Lung microvascular endothelial cell (primary cell): Measurements from ENCODE around the gene BACH1. TPM values are rescaled to one million over a fixed set of nuclear protein-coding genes. Genes with fewer than 3 reads are reported as not detected.

Source experiments
- DNase-seq, 2 donors: peaks; one replicate each; pipeline versions ENCODE4 v3.0.0 to v3.0.0-alpha.2; 2010; ENCODE audit warnings: low read depth in 2 of 2
- total RNA-seq: library from RNA; depleted of rRNA; stranded (reverse); fragments of >200 nt; gene quantifications from 2 replicates; pipeline ENCODE4 v1.2.1, GENCODE V29; 2014

The BACH1 gene
- total RNA-seq, 1 donor from 2014 or later: 76.2 TPM

- DNase-seq: no peak
These were observed 8.5 kb upstream of the BACH1 start for GRCh38 chr21:29290240-29290639.

DNA sequence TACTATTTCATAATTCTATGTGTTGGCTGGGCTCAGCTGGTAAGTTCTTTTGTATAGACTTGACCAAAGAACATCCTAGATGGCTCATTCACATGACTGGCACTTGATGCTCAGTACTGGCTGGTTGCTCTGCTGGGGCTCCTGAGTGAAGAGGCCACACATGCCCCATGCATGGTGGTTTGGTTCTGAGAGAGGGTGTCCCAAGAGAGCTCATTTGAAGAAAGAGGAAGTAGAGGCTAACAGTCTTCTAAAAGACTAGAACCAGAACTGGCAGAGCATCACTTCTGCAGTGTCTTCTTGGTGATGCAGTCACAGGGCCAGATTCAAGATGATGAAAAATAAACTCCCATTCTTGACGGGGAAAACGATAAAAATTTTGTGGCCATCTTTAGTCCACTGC lies 5.2 kb upstream of the BACH1 start:
- DNase-seq: no peak

DNA sequence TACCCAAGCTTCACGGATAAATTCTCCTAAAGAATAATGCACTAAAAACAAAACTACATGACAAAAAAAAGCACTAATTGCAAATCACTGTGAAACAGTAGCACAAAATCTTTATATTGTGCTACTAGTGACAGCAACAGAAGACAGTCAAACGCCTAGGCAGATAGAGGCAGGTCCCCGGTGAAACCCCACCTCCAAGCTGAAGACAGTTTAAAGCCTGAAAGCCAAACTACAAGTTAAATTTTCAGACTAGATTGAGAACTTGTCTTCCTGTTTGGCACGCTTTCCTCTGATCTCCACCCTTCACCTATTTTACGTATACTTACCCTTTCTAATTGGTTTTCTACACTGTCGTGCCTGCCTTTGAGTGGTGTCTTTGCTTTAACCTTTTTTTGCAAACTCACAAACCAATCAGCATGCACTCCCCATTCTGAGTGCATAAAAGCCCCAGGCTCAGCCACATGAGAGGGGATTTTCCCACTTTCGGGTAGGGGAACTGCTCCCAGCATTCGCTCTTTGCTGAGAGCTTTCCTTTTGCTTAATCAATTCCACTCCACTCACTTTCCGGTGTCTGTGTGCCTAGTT lies 3.6 kb upstream of the BACH1 start:
- no peak for DNase-seq

DNA sequence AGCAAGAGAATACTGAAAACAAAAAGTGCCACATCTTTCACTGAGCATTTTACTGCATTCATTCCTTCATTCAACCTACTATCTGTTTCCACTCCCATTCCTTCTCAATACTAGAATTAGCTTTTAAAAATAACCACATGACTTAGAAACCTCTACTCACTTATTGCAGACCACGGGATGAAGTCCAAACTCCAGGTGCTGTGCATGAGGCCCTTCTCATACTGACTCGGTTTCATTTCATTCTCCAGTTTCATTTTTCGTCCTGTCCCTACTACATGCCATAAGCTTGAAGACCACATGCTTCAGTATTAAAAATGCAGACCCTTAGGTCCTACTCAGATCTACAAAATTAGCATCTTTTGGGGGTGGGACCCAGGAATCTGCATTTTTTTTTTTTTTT lies 2.3 kb upstream of the BACH1 start:
- DNase-seq: no peak

GRCh38 chr21:29297483-29298347 lies 1.0 kb upstream of the BACH1 start:
- DNase-seq: no peak

DNA sequence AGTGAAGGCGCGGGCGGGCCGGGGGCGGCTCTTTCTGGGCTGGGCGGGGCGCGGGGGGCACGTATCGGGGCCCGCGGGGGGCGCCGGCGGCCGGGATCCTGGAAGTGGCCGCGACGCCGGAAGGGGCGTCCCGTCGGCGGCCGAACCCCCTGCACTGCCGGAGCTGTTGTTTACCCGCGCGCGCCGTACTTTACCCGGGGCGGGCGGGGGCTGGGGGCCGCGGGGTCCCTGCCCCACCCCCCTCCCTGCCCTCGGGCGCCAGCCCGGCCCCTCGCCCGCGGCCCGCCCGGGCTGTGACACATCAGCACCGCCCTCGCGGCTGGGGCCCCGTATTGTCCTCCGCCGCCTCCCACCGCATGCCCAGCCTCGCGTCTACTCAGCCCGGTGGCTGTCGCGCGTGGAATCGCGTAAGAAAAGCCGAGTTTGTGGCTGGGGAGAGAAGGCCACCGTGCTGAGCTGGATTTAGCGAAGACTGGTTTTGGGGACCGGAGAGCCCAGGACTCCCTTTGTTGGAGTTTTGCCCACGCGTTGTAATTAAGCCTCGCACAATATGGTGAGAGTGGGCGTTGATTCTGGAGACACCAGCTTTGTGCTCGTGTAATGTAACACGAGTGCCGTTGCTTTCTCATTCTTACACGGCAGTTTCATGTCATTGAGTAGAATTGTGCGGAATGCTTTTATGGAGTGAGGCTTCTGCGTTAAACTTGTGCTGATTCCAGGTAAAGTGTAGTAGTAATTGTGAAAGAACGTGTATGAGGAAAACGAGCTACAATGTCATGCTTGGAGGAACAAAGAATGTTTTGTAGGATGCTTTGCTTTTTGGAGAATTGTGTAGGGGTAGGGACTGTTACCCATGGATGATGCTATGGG lies 559 bp downstream of the BACH1 start:
- DNase-seq: peak; percentile 68 to 76

DNA sequence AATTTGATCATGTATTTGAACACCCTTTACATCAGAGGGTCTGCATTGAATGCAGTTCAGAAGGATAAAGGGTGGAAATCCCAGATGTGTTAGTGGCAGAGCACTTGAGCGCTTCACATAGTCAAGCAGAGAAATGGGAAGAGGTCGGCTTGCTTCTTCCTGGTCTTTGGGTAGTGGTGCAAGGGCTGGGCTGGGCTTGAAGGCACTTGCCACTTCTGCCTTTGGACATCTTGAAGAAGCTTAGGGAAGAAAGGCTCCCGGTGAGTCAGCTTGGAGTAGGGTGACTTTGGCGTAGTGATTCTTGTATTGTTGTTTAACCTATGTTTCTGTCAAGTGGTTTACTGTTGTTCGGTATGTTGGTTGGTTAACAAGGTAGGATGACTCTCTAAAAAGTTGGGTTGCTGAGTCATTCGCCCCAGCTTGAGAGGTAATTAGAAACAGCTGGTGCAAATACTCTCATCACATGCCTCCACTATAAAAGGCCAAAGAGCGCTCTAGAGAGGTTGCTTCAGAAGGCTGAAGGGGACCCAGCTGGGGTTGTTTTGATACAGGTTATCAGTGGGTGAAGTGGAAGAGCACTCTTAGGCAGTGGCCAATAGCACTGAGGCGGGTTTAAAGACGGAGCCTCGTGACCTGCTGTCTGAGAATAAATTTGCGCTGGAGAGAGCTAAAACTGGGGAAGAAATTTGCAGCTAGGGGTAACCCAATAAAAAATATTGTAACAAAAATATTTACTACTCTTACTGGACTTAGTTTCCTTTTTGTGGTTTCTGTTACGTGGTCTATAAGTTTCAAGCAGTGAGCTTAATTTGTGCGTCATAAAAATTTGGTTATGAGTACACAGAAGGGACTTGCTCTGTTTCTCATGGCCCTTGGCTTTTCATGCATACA lies 1.4 kb downstream of the BACH1 start:
- DNase-seq: peak; percentile 50 to 79

- no peak for DNase-seq
These were observed 2.1 kb downstream of the BACH1 start for GRCh38 chr21:29300807-29301138.

- no peak for DNase-seq
These were observed 3.0 kb downstream of the BACH1 start for GRCh38 chr21:29301691-29302090.

DNA sequence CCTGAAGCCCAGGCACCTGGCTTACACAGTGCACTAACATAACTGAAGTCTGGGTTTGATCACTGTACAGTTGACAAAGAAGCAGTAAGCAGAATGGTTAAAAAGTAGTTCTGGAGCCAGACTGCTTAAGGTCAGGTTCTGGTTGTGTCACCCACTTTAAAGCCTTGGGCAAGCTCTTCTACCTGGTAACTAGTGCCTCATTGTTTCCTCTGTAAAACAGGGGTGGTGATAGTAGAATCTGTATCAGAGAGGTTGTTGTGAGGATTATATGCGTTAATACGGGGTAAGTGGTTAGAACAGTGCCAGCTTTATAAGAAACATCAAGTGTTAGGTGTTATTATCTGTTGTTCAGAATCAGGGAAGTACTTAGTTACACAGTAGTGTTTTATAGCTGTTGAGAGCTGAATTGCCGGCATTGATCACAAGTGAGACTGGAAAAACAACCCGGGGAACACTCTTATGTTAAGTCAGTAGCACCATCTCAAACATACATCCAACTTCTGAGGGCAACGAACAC lies 3.7 kb downstream of the BACH1 start:
- no peak for DNase-seq

- DNase-seq: no peak
These were observed 4.6 kb downstream of the BACH1 start for GRCh38 chr21:29303288-29303687.

DNA sequence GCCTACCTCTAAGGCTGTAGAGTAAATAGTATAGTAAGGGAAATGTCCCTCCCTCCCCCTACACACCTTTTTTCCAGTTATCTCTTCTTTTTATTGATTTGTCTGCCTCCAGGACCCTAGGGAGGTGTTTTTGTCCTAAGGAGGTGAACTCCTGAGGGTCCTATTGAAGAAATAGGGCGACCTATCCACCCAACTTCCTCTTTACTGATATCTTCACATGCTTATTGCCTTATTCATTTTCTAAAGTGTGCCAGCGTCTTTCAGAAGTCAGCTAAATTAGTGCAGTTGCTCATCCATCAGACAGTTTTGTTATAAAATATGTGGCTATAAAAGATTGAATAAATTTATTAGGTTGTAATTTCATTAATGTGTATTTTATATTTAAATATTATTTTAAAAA lies 5.9 kb downstream of the BACH1 start:
- DNase-seq: no peak

GRCh38 chr21:29305068-29305467 lies 6.3 kb downstream of the BACH1 start:
- no peak for DNase-seq

- no peak for DNase-seq
These were observed 6.8 kb downstream of the BACH1 start for GRCh38 chr21:29305561-29305960.

GRCh38 chr21:29306920-29307319 lies 8.2 kb downstream of the BACH1 start:
- DNase-seq: no peak

GRCh38 chr21:29307718-29308455 lies 9.2 kb downstream of the BACH1 start:
- DNase-seq: no peak

DNA sequence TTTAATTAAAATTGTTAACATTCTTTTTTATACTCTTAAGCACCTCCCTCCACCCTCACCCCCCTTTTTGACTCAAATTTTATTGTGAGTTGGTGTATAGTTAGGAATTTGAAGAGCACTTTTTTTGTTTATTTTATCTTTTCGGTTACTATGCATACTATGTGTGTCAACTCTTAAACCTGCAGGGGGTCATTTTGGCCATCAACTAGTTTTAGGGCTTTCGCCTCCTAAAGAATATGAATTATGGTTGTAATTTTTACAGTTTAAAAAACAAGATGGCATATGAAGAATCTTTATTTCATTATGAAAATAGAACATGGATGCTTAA lies 9.7 kb downstream of the BACH1 start:
- no peak for DNase-seq

DNA sequence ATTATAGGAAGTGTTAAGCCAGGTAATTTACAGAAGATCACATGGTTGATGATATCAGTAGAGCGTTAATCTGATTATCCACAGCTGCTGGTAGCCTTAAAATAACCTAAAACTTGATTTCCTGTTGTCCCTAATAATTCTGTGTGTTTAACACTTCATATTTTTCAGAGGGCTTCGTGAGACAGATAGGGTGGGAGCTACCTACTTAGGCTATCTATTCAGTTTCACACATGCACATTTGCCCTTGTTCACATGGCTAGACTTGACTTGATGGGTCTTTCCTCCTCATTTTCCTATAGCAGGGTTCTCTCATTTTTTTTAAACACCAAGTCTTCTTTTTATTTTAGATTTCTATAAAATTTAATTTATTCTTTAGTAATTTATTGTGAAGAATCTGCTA lies 11.0 kb downstream of the BACH1 start:
- no peak for DNase-seq

- no peak for DNase-seq
These were observed 13.1 kb downstream of the BACH1 start for GRCh38 chr21:29311802-29312201.

GRCh38 chr21:29312981-29313380 lies 14.3 kb downstream of the BACH1 start:
- no peak for DNase-seq
